WI38 (cell line): ENCODE results near the gene CLCNKA.

ENCODE experiments used
- H3K4me3 ChIP-seq: 2 replicates; pipeline ENCODE4 v1.5.1; 2011; ENCODE audit warnings: low read depth, mild to moderate bottlenecking, control low read depth, low read length
- CTCF ChIP-seq: IDR thresholded peaks from 2 replicates; pipeline ENCODE4 v1.5.1; 2012; ENCODE audit warnings: low read depth, mild to moderate bottlenecking, control low read depth, low read length

CLCNKA gene

GRCh38 chr1:15992187-15992553 is 29.7 kb upstream of the CLCNKA start:
- H3K4me3 ChIP-seq, result no peak overlapping the region
- no peak for TF ChIP-seq CTCF

GRCh38 chr1:15992582-15993500 is 29.0 kb upstream of the CLCNKA start:
- TF ChIP-seq CTCF, result no peak
- H3K4me3 ChIP-seq, result no peak overlapping the region

GRCh38 chr1:15993666-15994065 is 28.2 kb upstream of the CLCNKA start:
- no peak for TF ChIP-seq CTCF
- H3K4me3 ChIP-seq, result no peak overlapping the region

GRCh38 chr1:15994081-15994480 is 27.8 kb upstream of the CLCNKA start:
- no peak overlapping the region for H3K4me3 ChIP-seq
- no peak for TF ChIP-seq CTCF

- H3K4me3 ChIP-seq, result no peak overlapping the region
- peak; percentile 96 for TF ChIP-seq CTCF
Observed at GRCh38 chr1:15994590-15995351, 27.1 kb upstream of the CLCNKA start.

- no peak overlapping the region for H3K4me3 ChIP-seq
- TF ChIP-seq CTCF, result no peak
Observed at GRCh38 chr1:15997076-15997585, 24.7 kb upstream of the CLCNKA start.
